HG03342 (cell line): ENCODE results near the gene GRIK1.

ENCODE experiments used
- ATAC-seq: cut with Tn5 transposase; IDR thresholded peaks from one replicate; pipeline ENCODE4 v1.9.1; 2021; ENCODE audit warnings: mild to moderate bottlenecking, moderate library complexity; ENCODE audit not compliant: unreplicated experiment

GRIK1 gene

GRCh38 chr21:29914326-29914725 lies 25.5 kb downstream of the GRIK1 start:
- no peak for ATAC-seq

GRCh38 chr21:29909571-29909970 lies 30.2 kb downstream of the GRIK1 start:
- no peak for ATAC-seq

GRCh38 chr21:29904359-29905282 lies 35.2 kb downstream of the GRIK1 start:
- no peak for ATAC-seq

- ATAC-seq, result no peak
Observed at GRCh38 chr21:29896884-29897283, 42.9 kb downstream of the GRIK1 start.

- ATAC-seq, result no peak
Observed at GRCh38 chr21:29893687-29894086, 46.1 kb downstream of the GRIK1 start.

GRCh38 chr21:29892379-29892778 lies 47.4 kb downstream of the GRIK1 start:
- no peak for ATAC-seq

- ATAC-seq, result no peak
Observed at GRCh38 chr21:29888437-29888836, 51.4 kb downstream of the GRIK1 start.

- no peak for ATAC-seq
Observed at GRCh38 chr21:29887313-29888009, 52.3 kb downstream of the GRIK1 start.

- no peak for ATAC-seq
Observed at GRCh38 chr21:29885491-29885890, 54.3 kb downstream of the GRIK1 start.

GRCh38 chr21:29875873-29876272 lies 63.9 kb downstream of the GRIK1 start:
- no peak for ATAC-seq

- no peak for ATAC-seq
Observed at GRCh38 chr21:29875036-29875716, 64.6 kb downstream of the GRIK1 start.

GRCh38 chr21:29873908-29874307 lies 65.9 kb downstream of the GRIK1 start:
- no peak for ATAC-seq

GRCh38 chr21:29870814-29871213 lies 69.0 kb downstream of the GRIK1 start:
- no peak for ATAC-seq

GRCh38 chr21:29867796-29868195 lies 72.0 kb downstream of the GRIK1 start:
- no peak for ATAC-seq

- ATAC-seq, result no peak
Observed at GRCh38 chr21:29860346-29860745, 79.5 kb downstream of the GRIK1 start.

- ATAC-seq, result no peak
Observed at GRCh38 chr21:29857150-29857549, 82.6 kb downstream of the GRIK1 start.

- ATAC-seq, result no peak
Observed at GRCh38 chr21:29854795-29855194, 85.0 kb downstream of the GRIK1 start.

- ATAC-seq, result no peak
Observed at GRCh38 chr21:29851611-29852010, 88.2 kb downstream of the GRIK1 start.

- ATAC-seq, result peak; percentile 98
Observed at GRCh38 chr21:29849735-29850176, 90.0 kb downstream of the GRIK1 start.

- ATAC-seq, result no peak
Observed at GRCh38 chr21:29843804-29844203, 96.0 kb downstream of the GRIK1 start.

GRCh38 chr21:29834617-29835016 lies 105.2 kb downstream of the GRIK1 start:
- ATAC-seq, result no peak
